ENCODE results near the gene SPNS3.

SPNS3 gene

DNA sequence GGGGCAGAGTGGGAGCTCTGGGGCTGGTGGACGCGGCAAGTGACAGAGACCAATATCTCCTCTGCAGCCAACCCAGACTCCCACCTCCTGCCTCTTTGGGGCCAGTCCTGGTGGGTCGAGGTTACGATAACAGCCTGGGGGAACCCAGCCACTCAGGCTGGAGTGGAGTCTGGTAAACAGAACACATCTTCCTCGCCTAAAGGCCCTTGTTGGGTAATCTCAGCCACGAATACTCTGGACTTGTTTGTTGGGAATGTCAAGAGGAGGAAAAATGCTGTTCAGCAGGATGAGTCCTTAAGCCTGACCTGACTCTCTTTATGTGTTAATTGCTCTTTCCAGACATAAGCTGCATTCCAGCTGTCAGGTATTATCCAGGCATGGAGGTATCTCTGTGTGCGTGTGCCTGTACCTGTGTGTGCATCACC lies 56.9 kb downstream of the SPNS3 start:
- DNase-seq = no peak

DNA sequence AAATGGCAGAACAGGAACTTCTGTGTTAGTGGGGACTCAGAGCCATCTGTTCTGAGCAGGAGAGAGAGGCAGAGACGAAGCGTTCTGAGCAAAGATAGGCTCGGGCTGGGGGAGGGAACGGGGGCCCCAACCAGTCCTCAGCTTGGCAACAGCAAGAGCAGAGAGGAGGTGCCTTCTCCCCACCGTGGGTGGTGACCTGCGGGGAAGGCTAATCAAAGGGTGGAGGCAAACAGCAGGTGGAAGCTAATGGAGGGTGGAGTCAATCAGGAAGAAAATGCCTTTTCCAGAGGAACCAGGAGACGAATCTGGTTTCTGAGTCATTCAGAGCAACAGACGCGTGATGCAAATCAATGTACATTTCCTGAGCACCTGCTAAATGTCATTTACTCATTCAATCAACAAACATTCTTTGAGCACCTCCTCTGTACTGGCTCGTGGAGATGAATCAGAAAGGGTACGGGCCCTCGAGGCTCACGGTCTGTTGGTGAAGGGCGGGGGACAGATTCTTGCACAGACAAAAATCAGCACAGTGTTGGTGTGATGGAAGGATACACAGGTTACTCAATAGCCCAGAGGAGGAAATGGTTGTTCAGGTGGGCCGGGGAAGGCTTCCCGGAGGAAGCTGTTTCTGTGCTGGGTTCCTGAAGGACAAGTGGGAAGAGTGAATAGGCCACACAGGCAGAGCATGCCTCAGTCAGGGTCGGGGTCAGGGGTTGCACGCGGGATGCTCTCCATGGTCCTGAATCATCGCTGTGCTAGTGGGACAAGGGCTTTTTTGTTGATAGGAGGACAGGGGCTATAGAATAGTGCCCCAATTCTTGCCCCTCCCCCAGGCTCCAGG lies 59.2 kb downstream of the SPNS3 start:
- DNase-seq = peak in 5 of 14 donors; percentile 8 to 18 (median 16)

- DNase-seq = peak in 2 of 14 donors; percentile 14 to 42
Measured at GRCh38 chr17:4497101-4497824, 63.5 kb downstream of the SPNS3 start.

DNA sequence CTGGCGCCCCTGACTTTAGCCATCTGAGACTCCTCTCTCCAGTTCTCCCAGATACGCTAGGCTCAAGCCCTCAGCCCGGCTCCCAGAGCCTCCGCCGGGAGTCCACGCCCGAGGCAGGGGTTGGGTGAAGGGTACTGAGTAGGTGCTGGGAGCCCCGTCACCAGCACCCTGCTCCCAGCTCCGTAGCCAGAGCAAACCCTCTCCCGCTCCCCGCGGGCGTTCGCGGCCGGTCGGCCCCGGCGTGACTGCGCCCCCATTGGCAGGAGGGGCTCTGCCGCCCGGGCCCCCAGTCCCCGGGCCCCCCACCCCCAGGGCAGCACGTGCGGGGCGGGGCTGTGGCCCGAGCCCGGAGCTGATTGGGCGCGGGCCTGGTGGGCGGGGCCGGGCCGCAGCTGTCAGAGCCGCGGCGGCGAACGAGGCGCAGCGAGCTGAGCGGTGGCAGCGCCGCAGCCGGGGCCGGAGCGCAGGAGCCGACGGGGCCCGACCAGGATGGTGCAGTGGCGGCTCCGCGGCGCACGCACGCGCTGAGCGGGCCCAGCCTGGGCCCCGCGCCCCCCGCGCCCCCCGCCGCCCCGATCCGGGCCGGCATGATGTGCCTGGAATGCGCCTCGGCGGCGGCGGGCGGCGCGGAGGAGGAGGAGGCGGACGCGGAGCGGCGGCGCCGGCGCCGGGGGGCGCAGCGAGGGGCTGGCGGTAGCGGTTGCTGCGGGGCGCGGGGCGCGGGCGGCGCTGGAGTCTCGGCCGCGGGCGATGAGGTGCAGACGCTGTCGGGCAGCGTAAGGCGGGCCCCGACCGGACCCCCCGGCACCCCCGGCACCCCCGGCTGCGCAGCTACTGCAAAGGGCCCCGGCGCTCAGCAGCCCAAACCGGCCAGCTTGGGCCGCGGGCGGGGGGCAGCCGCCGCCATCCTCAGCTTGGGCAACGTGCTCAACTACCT lies 65.0 kb downstream of the SPNS3 start, which contains the start of gene SPNS2:
Gene SPNS2, plus strand, starts transcription at position 421 of the 937 bp plus-strand sequence. Its CDS starts 167 bp downstream, at position 588.
- DNase-seq = peak in 12 of 14 donors; percentile 34 to 89 (median 58)

DNA sequence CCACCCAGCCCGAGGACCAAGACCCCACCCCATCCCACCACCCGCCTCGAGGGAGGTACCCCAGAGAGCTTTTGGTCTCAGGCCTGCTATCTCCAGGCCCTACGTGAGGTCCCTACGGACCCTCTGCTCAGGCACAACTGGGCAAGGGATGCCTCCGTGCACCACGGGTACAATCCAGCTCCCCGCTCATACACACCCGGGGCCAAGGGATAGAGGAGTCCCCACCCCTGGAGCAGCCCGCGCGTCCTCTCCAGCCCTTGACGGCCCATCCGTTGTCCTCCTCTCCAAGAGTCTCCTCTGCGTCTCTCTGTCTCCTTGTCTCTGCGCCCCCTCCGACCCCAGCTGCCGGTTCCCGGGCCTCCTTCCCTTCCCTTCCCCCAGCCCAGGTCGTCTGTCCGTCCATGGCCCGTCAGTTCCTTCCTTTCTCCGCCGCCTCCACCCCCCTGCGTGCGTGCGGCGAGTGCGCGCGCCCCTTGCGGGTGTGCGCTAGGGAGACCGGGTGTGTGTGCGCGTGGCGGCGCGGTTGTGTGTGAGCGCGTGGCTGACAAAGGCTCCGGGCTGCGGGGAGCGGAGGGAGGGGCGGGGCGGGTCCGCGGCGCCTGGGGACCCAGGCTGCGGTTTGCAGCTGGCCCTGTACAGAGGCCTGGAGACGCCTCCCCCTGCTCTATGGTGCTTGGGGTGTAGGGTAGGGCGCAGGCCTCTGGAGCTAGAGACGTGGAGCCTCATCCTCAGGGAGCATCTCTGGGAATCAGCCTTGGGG lies 65.9 kb downstream of the SPNS3 start:
- DNase-seq = peak in 8 of 14 donors; percentile 26 to 70 (median 50)

DNA sequence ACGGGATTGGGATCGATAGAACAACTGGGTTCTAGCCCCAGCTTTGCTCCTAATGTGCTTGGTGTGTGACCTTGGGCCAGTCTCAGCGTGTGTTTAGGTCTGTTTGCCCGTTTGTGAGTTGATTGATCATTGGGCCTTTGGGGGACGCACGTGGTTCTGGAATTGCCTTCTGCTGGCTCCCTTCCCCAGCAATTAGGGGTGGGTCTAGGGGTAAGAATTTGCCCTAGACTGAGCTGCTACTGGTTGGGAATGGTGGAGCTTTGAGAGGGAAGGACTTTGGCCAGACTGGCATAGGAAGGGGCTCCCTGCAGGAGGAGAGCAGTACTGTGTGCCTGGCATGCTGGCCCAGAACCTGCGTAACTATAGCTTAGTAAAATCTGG lies 66.4 kb downstream of the SPNS3 start:
- DNase-seq = no peak

GRCh38 chr17:4501295-4501949 lies 67.7 kb downstream of the SPNS3 start:
- DNase-seq = no peak

- DNase-seq = no peak
Measured at GRCh38 chr17:4502466-4503154, 68.9 kb downstream of the SPNS3 start.

DNA sequence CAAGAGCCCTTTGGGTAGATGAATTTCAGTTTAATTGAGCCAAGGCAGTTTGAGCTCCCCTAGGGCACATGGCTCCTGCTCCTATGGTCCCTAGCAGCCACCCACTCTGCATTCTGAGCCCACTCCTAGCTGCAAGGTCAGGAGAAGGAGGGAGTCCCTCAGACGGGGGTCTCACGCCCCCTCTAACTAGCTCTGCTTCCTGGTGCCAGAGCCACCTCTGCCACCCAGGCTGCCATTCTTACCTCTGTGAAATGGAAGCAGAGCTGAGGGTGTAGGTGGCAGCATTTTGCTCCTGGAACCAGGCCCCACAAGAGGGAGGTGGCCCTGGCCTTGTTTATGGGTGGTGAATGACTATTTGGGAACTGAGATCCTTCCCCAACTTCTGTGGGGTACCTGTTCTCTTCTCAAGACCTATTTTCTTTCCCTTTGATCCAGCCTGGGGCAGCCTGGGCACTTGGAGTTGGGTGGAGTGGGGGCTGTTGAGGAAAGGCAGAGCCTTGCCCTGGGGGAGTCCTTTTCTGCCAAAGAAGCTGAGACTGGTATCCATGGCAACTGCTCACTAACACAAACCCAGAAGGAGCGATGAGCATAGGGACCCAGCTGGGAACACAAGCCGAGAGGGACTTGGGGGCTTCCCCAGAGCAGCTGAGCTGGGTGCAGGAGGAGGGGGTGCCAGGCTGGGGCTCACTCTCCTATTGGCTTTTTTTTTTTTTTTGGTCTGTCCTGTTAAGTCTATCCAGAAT lies 69.7 kb downstream of the SPNS3 start:
- DNase-seq = no peak

GRCh38 chr17:4504188-4504587 lies 70.4 kb downstream of the SPNS3 start:
- no peak for DNase-seq

- DNase-seq = no peak
Measured at GRCh38 chr17:4505187-4505586, 71.4 kb downstream of the SPNS3 start.

DNA sequence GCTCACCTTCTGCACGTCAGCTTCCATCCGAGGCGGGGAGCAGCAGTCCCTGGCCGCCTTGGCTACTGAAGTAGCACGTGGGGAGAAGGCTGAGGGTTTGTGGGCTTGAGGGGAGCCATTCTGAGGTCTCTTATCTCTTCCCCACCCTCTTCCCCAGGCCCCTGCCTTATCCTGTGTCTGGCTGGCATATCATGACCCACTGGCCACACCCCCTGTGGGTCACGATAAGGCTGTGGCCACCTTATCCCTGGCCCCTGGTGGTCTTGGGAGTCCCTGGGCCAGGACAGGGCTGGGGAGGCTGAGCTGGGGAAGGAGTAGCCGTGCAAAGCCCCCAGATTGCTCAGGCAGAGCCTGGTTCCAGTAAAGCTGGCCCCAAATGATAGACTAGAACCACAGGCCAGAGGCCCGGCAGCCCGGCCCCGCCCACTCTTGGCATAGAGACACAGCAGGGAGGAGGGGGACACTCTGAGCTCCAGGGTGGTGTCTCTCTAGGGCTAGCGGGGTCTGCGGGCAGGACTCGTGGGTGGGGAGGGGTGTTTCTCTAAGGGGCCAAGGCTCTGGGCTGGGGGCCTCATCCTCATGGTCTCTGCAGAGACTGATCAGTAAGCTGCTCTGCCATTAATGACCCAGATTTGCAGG lies 72.6 kb downstream of the SPNS3 start:
- no peak for DNase-seq

DNA sequence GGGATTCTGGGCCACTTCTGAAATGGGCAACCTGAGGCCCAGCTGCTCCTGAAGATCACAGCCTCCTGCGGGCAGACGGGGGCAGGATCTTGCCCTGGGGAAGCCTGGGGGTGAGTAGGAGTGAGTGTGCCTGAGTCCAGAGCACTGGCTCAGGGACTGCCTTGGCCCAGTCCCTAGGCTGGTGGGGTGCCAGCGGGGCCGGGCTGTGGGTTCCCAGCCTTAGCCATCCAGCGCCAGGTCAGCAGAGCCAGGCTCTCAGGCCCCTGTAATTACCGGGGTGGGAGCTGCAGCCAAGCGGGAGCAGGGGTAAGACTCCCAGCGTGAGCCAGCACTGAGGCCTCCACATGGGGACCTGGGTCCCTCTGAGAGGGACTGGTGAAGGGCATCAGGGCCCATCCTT lies 73.2 kb downstream of the SPNS3 start:
- DNase-seq = peak in 3 of 14 donors; percentile 18 to 46 (median 42)

- DNase-seq = no peak
Measured at GRCh38 chr17:4507361-4508111, 73.8 kb downstream of the SPNS3 start.

- DNase-seq = no peak
Measured at GRCh38 chr17:4508207-4508606, 74.5 kb downstream of the SPNS3 start.

DNA sequence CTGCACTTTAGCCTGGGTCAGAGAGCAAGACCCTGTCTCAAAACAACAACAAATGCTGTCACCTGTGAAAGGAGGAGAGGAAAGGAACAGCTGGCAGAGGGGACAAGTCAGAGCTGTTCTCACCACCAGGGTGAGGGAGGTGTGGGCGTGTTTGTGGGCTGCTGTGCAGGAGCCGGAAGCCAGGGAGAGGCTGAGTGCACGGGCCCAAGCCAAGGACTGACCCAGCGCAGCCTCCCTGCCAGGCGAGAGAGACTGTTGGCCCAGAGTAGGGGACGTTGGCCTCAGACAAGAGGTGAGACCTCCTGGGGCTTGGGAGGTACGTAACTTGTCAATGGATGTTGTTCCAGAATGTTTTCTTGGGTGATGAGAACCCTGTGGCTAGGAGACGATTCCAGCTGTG lies 75.7 kb downstream of the SPNS3 start:
- DNase-seq = peak in 1 of 14 donors; percentile 18

GRCh38 chr17:4509923-4510617 lies 76.3 kb downstream of the SPNS3 start:
- no peak for DNase-seq

- peak in 2 of 14 donors; percentile 37 to 43 for DNase-seq
Measured at GRCh38 chr17:4510618-4510941, 76.8 kb downstream of the SPNS3 start.
